Epithelial cell of proximal tubule (primary cell): ENCODE results near the gene ADARB2. TPM values are rescaled to one million over a fixed set of nuclear protein-coding genes. Genes with fewer than 3 reads are reported as not detected.
"Not testable (repeated sequence)": the region's sequence is repeated elsewhere in the genome, so short reads cannot be mapped to it uniquely, and the experiment has no call there.

Source experiments
- DNase-seq: peaks from one replicate; pipeline ENCODE4 v3.0.0-alpha.2; 2011; ENCODE audit warnings: low read depth
- H3K4me3 ChIP-seq: 2 replicates; pipeline ENCODE4 v1.5.1; 2011; ENCODE audit warnings: low read depth, mild to moderate bottlenecking, low read length
- total RNA-seq: library from RNA; depleted of rRNA; stranded (reverse); fragments of >200 nt; gene quantifications from 2 replicates; pipeline ENCODE4 v1.2.3, GENCODE V29; 2015
- TF ChIP-seq, protein P1 (sequence below): conservative IDR thresholded peaks from 2 replicates; pipeline ENCODE4 v1.5.1; 2012; ENCODE audit warnings: low read depth, mild to moderate bottlenecking, low read length

Gene ADARB2
- total RNA-seq, 1 donor from 2014 or later: 0.63 TPM

- TF ChIP-seq, protein P1, sequence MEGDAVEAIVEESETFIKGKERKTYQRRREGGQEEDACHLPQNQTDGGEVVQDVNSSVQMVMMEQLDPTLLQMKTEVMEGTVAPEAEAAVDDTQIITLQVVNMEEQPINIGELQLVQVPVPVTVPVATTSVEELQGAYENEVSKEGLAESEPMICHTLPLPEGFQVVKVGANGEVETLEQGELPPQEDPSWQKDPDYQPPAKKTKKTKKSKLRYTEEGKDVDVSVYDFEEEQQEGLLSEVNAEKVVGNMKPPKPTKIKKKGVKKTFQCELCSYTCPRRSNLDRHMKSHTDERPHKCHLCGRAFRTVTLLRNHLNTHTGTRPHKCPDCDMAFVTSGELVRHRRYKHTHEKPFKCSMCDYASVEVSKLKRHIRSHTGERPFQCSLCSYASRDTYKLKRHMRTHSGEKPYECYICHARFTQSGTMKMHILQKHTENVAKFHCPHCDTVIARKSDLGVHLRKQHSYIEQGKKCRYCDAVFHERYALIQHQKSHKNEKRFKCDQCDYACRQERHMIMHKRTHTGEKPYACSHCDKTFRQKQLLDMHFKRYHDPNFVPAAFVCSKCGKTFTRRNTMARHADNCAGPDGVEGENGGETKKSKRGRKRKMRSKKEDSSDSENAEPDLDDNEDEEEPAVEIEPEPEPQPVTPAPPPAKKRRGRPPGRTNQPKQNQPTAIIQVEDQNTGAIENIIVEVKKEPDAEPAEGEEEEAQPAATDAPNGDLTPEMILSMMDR: no peak
- no peak overlapping the region for H3K4me3 ChIP-seq
- no peak for DNase-seq
Measured at GRCh38 chr10:1354809-1355710, 382.3 kb downstream of the ADARB2 start.

GRCh38 chr10:1352296-1352695 is 385.0 kb downstream of the ADARB2 start:
- DNase-seq, H3K4me3 ChIP-seq: not testable (repeated sequence)

DNA sequence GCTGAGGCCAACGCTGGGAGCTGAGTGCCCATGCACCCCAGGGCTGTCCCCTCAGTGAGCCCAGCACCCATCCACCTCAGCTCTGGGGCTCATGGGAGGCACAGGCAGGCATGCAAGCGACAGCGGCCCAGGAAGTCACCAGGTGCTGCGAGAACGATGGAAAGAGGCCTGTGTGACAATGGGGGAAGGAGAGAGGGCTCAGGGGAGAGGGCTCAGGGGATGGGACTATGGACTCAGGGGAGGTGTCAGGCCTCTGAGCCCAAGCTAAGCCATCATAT is 388.6 kb downstream of the ADARB2 start:
- no peak overlapping the region for H3K4me3 ChIP-seq
- TF ChIP-seq, protein P1: no peak
- no peak for DNase-seq

GRCh38 chr10:1347962-1348772 is 389.2 kb downstream of the ADARB2 start:
- TF ChIP-seq, protein P1: no peak
- no peak overlapping the region for H3K4me3 ChIP-seq
- DNase-seq: no peak

GRCh38 chr10:1347525-1347924 is 389.8 kb downstream of the ADARB2 start:
- no peak overlapping the region for H3K4me3 ChIP-seq
- TF ChIP-seq, protein P1: no peak
- DNase-seq: no peak

GRCh38 chr10:1346201-1346600 is 391.1 kb downstream of the ADARB2 start:
- no peak for DNase-seq
- no peak overlapping the region for H3K4me3 ChIP-seq
- TF ChIP-seq, protein P1: no peak

- no peak for DNase-seq
- H3K4me3 ChIP-seq: no peak overlapping the region
- TF ChIP-seq, protein P1: no peak
Measured at GRCh38 chr10:1345368-1345767, 392.0 kb downstream of the ADARB2 start.
